GM12872 (cell line): Measurements from ENCODE around the gene VOPP1.

Source experiments
- TF ChIP-seq, protein P1 (sequence below): IDR thresholded peaks from 3 replicates; pipeline ENCODE4 v1.5.1; 2011; ENCODE audit warnings: low read depth, mild to moderate bottlenecking, low read length, moderate library complexity; ENCODE audit not compliant: insufficient read depth

The VOPP1 gene

DNA sequence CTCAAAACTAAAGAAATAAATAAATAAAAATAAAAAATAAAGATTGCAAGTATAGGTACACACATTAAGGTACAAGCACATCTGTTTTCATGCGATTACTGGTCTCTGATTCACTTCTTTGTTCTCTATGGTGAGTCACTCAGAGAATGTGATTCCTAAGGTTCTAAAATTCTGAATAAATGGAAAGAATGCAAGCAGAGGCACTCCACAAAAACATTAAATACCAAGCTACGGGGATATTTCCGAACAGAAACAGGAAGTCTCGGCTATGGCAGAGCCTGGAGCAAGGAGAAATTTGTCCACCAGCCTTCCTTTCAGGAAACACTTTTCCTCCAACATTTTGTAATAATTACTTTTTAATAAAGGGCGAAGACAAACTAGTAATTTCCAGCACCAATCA lies 1.4 kb downstream of the VOPP1 start:
- TF ChIP-seq, protein P1, sequence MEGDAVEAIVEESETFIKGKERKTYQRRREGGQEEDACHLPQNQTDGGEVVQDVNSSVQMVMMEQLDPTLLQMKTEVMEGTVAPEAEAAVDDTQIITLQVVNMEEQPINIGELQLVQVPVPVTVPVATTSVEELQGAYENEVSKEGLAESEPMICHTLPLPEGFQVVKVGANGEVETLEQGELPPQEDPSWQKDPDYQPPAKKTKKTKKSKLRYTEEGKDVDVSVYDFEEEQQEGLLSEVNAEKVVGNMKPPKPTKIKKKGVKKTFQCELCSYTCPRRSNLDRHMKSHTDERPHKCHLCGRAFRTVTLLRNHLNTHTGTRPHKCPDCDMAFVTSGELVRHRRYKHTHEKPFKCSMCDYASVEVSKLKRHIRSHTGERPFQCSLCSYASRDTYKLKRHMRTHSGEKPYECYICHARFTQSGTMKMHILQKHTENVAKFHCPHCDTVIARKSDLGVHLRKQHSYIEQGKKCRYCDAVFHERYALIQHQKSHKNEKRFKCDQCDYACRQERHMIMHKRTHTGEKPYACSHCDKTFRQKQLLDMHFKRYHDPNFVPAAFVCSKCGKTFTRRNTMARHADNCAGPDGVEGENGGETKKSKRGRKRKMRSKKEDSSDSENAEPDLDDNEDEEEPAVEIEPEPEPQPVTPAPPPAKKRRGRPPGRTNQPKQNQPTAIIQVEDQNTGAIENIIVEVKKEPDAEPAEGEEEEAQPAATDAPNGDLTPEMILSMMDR, result no peak

DNA sequence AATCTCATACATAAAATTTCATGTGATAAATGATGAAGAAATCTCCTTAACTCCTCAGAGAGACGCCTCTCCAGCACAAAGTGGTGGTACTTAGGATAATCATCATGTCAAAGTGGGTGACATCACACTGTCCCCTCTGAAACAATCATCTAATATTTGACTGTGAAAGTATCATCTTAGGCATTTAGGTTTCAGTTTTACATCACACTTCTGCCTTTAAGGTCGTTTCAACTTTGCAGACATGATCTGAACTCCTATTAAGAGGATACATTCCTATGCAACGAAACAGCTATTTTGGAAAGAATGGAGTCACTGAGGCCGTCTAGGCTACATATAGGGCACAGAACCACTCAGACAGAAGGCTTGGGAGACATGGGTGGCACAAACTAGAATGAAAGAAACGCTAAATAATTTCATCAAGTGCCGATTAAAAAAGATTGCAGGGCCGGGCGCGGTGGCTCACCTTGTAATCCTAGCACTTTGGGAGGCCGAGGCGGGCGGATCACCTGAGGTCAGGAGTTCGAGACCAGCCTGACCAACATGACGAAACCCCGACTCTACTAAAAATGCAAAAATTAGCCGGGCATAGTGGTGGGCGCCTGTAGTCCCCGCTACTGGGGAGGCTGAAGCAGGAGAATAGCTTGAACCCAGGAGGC lies 2.0 kb downstream of the VOPP1 start:
- TF ChIP-seq, protein P1, result no peak

DNA sequence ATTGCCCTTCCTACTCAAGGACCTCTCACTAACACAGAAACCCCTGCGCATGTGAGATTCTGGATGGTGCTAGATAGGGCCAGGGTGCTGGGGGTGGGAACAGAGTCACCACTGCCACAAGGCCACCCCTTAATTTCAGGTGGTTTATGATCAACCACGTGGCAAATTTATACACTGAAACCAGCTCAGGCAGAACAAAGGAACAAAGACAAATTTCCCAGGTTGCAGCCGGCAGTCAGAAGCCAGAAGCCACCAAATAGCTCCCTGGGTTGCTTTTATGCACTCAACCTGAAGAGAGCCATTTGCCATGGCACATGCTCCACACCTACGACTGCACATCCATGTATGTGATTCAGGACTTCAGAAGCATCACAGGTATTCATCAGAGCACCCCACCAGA lies 2.5 kb downstream of the VOPP1 start:
- TF ChIP-seq, protein P1, result no peak

DNA sequence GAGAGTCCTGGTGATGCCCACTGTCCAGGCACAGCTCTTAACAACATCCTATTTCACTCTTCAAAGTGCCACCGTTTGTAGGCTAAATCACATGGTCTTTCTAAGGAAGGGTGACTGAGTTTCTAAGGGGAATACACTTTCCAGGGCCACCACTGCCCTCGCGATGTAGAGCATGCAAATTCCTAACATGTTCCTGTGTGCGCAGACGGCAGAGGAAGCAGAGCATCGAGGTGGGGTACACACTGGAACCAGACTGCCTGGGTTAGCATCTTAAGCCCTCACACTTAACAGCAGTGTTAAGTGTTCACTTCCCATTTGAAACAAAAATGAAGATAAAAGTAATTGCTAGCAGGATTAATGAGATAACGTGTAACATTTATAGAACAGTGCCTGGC lies 3.0 kb downstream of the VOPP1 start:
- TF ChIP-seq, protein P1, result no peak

DNA sequence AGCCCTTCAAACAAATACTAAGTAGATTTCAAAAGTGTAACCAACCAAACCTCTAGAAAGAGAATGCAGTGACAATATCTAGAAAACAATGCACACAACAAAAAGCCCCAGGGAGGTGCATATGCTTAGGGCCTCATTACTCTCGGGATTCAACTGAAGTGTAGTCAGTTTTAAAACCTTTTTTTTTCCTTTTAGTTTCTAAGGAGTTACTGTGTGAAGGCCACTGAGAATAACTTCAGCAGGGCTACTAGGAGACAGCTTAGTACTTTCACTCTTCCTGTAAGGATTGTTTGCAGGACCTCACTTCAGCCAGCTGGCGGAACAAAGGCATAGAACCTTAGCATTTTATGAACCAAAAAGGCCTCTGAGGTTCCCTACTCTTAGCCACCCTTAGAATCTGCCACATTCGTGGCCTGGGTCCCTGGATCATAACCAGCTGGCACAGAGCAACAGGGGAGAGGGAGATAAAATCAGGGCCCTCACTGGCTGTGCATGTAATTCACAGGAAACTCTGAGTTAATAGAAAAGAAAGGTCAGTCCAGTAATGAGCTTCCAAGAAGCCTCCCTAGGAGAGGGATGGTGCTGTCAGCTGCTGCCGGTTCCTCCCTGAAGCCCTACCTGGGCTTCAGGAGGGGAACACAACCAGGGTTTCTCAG lies 3.6 kb downstream of the VOPP1 start:
- TF ChIP-seq, protein P1, result no peak

DNA sequence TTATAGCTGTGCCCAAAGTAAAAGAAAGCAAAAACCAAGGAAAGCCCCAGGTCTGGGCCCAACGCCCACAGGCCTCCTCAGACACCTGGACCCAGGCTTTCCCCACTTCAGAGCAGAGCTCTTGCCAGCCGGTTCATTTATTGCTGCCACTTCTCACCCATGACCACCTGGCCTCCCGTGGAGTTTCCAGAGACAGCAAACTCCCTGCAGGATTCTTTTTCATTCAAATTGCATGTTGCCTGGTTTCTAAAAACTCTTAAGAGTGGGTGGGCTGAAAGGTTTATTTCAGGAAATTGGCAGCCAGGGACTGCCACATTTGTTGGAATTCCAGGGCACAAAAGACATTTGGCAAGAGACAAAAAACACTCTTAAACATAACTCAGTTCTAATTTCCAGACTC lies 4.7 kb downstream of the VOPP1 start:
- TF ChIP-seq, protein P1, result no peak

DNA sequence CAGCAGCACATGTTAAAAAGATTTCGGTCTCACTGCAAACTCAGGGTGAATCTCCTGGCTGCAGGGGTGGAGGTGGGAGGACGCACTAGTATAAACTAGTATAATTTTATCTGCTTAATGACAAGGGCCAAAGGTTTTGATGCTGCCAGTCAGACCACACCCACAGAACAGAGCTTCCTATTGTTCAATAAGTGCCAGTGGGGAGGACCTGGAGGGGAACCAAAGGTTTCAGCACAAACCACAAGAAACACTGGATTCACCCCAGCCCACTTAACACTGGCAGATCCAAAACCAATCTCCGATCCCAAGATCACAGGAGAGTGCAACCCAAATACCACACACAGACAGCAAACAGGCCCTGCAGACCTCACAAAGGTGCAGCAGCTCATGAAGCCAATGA lies 6.6 kb downstream of the VOPP1 start:
- TF ChIP-seq, protein P1, result no peak
